K562 (cell line): Measurements from ENCODE around the gene MAN1A1. TPM values are rescaled to one million over a fixed set of nuclear protein-coding genes. Genes with fewer than 3 reads are reported as not detected.

Source experiments
- ARID2 ChIP-seq: fragments of 450-650 bp; IDR thresholded peaks from 2 replicates; pipeline ENCODE4 v1.6.1; 2017; ENCODE audit warnings: antibody characterized with exemption, mild to moderate bottlenecking
- ARID3B ChIP-seq: fragments of 250-450 bp; sonication (Bioruptor Pico); IDR thresholded peaks from 2 replicates; pipeline ENCODE4 v1.4.0; 2020; ENCODE audit warnings: borderline replicate concordance
- BDP1 ChIP-seq: IDR thresholded peaks from 3 replicates; pipeline ENCODE4 v1.6.1; 2011; ENCODE audit not compliant: insufficient read length, insufficient read depth
- CBFA2T2 ChIP-seq: fragments of 450-650 bp; conservative IDR thresholded peaks from 2 replicates; pipeline ENCODE4 v1.6.1; 2017; ENCODE audit warnings: mild to moderate bottlenecking
- CREB3 ChIP-seq: fragments of 450-650 bp; conservative IDR thresholded peaks from 2 replicates; pipeline ENCODE4 v1.6.1; 2016; ENCODE audit warnings: missing genetic modification characterization, low read depth, mild to moderate bottlenecking, missing compliant biosample characterization, moderate library complexity
- ESRRA ChIP-seq: fragments of 450-650 bp; IDR thresholded peaks from 2 replicates; pipeline ENCODE4 v1.6.1; 2014; ENCODE audit warnings: low read depth, mild to moderate bottlenecking, moderate library complexity, borderline replicate concordance
- ESRRB ChIP-seq: fragments of 250-450 bp; sonication (Bioruptor Pico); IDR thresholded peaks from 2 replicates; pipeline ENCODE4 v1.5.0; 2020; ENCODE audit warnings: mild to moderate bottlenecking, moderate library complexity, borderline replicate concordance
- GABPB1 ChIP-seq: sonication (generic); formaldehyde crosslinking; IDR thresholded peaks from 2 replicates; pipeline ENCODE4 v1.8.0; 2022; ENCODE audit warnings: mild to moderate bottlenecking, missing genetic modification reagents
- JUNB ChIP-seq: fragments of 450-650 bp; formaldehyde crosslinking; conservative IDR thresholded peaks from 2 replicates; pipeline ENCODE4 v1.4.0; 2020; ENCODE audit warnings: mild to moderate bottlenecking
- MCM7 ChIP-seq, 2 experiments: fragments of 450-650 bp; IDR thresholded peaks; 2 replicates each; pipeline ENCODE4 v1.6.1; 2016 to 2018
- MEF2D ChIP-seq: conservative IDR thresholded peaks from 2 replicates; pipeline ENCODE4 v1.6.1; 2016; ENCODE audit warnings: low read depth, missing genetic modification characterization, missing compliant biosample characterization
- MTA2 ChIP-seq: fragments of 450-650 bp; IDR thresholded peaks from 2 replicates; pipeline ENCODE4 v1.6.1; 2016; ENCODE audit warnings: low read depth
- NFE2L1 ChIP-seq: fragments of 450-650 bp; IDR thresholded peaks from 2 replicates; pipeline ENCODE4 v1.6.1; 2016; ENCODE audit warnings: missing genetic modification characterization, low read depth, mild to moderate bottlenecking, missing compliant biosample characterization, moderate library complexity, borderline replicate concordance
- NR2C2 ChIP-seq, 2 experiments: fragments of 200-800 bp in 1 of 2; sonication (Bioruptor generic) in 1 of 2; sonication (generic) in 1 of 2; formaldehyde crosslinking in 1 of 2; IDR thresholded peaks; 2 replicates each; pipeline versions ENCODE4 v1.6.1 to v1.8.0; 2016 to 2022; ENCODE audit warnings: mild to moderate bottlenecking in 1 of 2, missing compliant biosample characterization in 1 of 2, missing genetic modification characterization in 1 of 2, missing genetic modification reagents in 1 of 2
- POLR2AphosphoS5 ChIP-seq: IDR thresholded peaks from 2 replicates; pipeline ENCODE4 v1.6.1; 2011; ENCODE audit warnings: mild to moderate bottlenecking, low read depth, low read length, moderate library complexity; ENCODE audit not compliant: control insufficient read depth, insufficient read depth
- POLR2H ChIP-seq: IDR thresholded peaks from 2 replicates; pipeline ENCODE4 v1.6.1; 2016; ENCODE audit warnings: missing genetic modification characterization, low read depth, mild to moderate bottlenecking, control low read depth, missing compliant biosample characterization, moderate library complexity
- RB1 ChIP-seq: fragments of 450-650 bp; IDR thresholded peaks from 2 replicates; pipeline ENCODE4 v1.6.1; 2017; ENCODE audit warnings: low read depth, mild to moderate bottlenecking
- RBM17 ChIP-seq: fragments of 200-400 bp; formaldehyde crosslinking; IDR thresholded peaks from 2 replicates; pipeline ENCODE4 v1.6.1; 2017; ENCODE audit warnings: low read depth, mild to moderate bottlenecking, low read length, borderline replicate concordance
- RFX1 ChIP-seq: fragments of 450-650 bp; IDR thresholded peaks from 2 replicates; pipeline ENCODE4 v1.6.1; 2016; ENCODE audit warnings: mild to moderate bottlenecking, moderate library complexity
- SNIP1 ChIP-seq: fragments of 450-650 bp; IDR thresholded peaks from 2 replicates; pipeline ENCODE4 v1.7.1; 2017; ENCODE audit warnings: low read depth, mild to moderate bottlenecking
- STAG1 ChIP-seq: sonication (generic); formaldehyde crosslinking; IDR thresholded peaks from 2 replicates; pipeline ENCODE4 v1.5.0; 2020; ENCODE audit warnings: missing genetic modification reagents, borderline replicate concordance
- USF2 ChIP-seq: sonication (generic); formaldehyde crosslinking; IDR thresholded peaks from 2 replicates; pipeline ENCODE4 v1.5.0; 2020; ENCODE audit warnings: missing genetic modification reagents
- ZFP36 ChIP-seq: fragments of 150-350 bp; IDR thresholded peaks from 2 replicates; pipeline ENCODE4 v1.6.1; 2018; ENCODE audit warnings: low read length, low read depth; ENCODE audit not compliant: partially characterized antibody
- ZNF12 ChIP-seq: sonication (generic); formaldehyde crosslinking; IDR thresholded peaks from 2 replicates; pipeline ENCODE4 v1.4.0; 2020; ENCODE audit warnings: mild to moderate bottlenecking, missing genetic modification reagents
- ZNF146 ChIP-seq: IDR thresholded peaks from one replicate; pipeline ENCODE4 v1.6.1; 2018; ENCODE audit warnings: missing compliant biosample characterization; ENCODE audit not compliant: unreplicated experiment
- ZNF766 ChIP-seq: fragments of 200-800 bp; sonication (Bioruptor generic); conservative IDR thresholded peaks from 2 replicates; pipeline ENCODE4 v1.6.1; 2016; ENCODE audit warnings: missing genetic modification characterization, missing compliant biosample characterization
- polyA plus RNA-seq, 8 experiments: library from polyadenylated mRNA; depleted of rRNA in 4 of 8; stranded (reverse) in 5 of 8; unstranded in 3 of 8; fragments of >200 nt; fragmentation: Nextera tagmentation in 2 of 8; fragmentation: Illumina TruSeq in 1 of 8; extraction: Ambion mirVana in 2 of 8; extraction: Trizol in 1 of 8; gene quantifications; 2 replicates each; pipeline versions ENCODE4 v1.2.1 to v1.2.3, GENCODE V29; 2011 to 2014; ENCODE audit warnings: inconsistent platforms in 1 of 8, missing spikeins in 1 of 8
- total RNA-seq, 7 experiments: library from RNA; depleted of rRNA in 6 of 7; stranded (reverse); fragments of >200 nt in 6 of 7; fragmentation: Illumina TruSeq in 2 of 7; extraction: Trizol in 2 of 7; gene quantifications; 2 replicates each; pipeline versions ENCODE4 v1.2.1 to v1.2.3, GENCODE V29; 2011 to 2021; ENCODE audit warnings: low replicate concordance in 1 of 7

The MAN1A1 gene
- total and polyA plus RNA-seq, 9 of the 15 experiments (the other 6 are each of a cell fraction or from before 2014, with no cell fraction given), result 24.5 to 78.4 (median 59.7) TPM

- TF ChIP-seq ZNF12 (CRISPR knock-in tag), result no peak
- no peak for TF ChIP-seq ESRRB
- TF ChIP-seq ZNF146 (CRISPR knock-in tag), result no peak
- no peak for TF ChIP-seq NR2C2 (CRISPR knock-in tag; IDR thresholded peaks at IDR 0.05)
- peak; percentile 57 for TF ChIP-seq NR2C2 (tag; IDR thresholded peaks at IDR 0.05)
- TF ChIP-seq MCM7 (IDR thresholded peaks at IDR 0.05), result no peak
- no peak for TF ChIP-seq RBM17
- TF ChIP-seq MEF2D (tag), result peak; percentile 98
- TF ChIP-seq ZNF766 (CRISPR knock-in tag), result 0 out of 2 replicates have a peak, but pooled peaks have one; percentile 32
- no peak for TF ChIP-seq CREB3 (tag)
- no peak for TF ChIP-seq RFX1
- peak; percentile 33; the same call in 1 of the 2 replicates for TF ChIP-seq GABPB1 (CRISPR knock-in tag)
- TF ChIP-seq SNIP1, result no peak
- peak; percentile 29; the same call in 1 of the 2 replicates for TF ChIP-seq POLR2AphosphoS5
- TF ChIP-seq NFE2L1, result no peak
- TF ChIP-seq POLR2H, result no peak
- no peak for TF ChIP-seq STAG1 (CRISPR knock-in tag)
- no peak for TF ChIP-seq ARID2
- peak; percentile 47 for TF ChIP-seq CBFA2T2
- no peak for TF ChIP-seq MTA2
- no peak for TF ChIP-seq ZFP36
- no peak for TF ChIP-seq RB1
- TF ChIP-seq ESRRA, result no peak
- no peak for TF ChIP-seq ARID3B (CRISPR knock-in tag)
- no peak for TF ChIP-seq JUNB (CRISPR knock-in tag)
- no peak for TF ChIP-seq USF2 (CRISPR knock-in tag)
- TF ChIP-seq BDP1, result no peak
Measured at GRCh38 chr6:119147101-119148053, 202.2 kb downstream of the MAN1A1 start (continued).
